Measurements from ENCODE around the gene CACNA1C.

Gene CACNA1C

GRCh38 chr12:2451025-2451424 is 398.2 kb downstream of the CACNA1C start:
- TF ChIP-seq CTCF (conservative IDR thresholded peaks at IDR 0.05): no peak

DNA sequence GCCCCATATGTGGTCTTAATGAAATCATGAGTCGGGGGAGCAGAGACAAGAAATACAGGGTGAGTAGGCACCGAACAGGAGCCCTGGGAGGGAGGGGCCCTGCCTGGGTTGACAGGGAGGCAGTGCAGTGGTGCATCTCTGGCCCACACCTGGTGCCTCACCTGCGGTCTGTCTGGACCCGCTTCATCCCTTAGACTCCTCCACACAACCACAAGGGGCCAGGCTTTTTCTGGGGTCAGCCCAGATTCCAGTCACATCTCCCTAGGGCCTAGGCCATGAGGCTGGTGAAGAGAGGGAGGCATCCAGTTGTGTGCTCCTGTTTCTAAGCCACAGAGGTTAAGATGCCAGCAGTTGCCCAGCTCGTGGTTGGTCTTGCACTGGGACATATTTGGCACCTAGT is 398.7 kb downstream of the CACNA1C start:
- TF ChIP-seq CTCF (conservative IDR thresholded peaks at IDR 0.05): no peak
- no peak overlapping the region for H3K27ac ChIP-seq

More at GRCh38 chr12:2451025-2451424, 398.2 kb downstream of the CACNA1C start:
- no peak overlapping the region for H3K27ac ChIP-seq

DNA sequence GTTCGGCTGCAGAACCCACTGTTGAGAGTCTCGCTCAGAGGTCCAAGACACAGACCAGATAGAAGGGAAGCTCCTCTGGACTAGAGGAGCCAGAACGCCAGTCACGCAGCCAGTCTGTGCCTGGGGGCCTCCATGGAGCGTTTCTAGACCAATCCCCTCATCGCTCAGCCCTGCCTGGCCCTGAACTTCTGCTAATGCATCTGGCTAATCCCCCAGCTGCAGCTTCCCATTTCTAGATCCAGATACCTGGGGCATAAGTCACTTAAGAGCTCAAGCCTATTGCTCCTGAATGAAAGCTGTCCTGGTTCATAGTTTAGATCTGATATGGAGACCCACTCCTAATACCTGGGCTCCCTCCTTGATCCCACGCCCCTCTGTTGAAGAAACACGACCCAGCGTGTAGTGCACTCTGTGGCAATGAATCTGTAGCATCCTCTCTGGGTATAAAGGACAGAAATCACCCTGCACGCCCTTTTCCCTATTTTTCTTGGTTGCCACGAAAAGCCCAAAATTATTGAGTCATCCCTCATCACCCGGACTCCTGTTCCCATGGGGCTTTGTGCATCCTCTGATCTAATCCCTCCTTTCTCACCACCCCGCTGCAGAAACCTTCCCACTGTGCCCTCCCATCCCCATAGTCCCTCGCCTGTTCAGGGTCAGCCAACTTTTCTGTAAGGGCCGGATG is 400.4 kb downstream of the CACNA1C start:
- TF ChIP-seq CTCF (conservative IDR thresholded peaks at IDR 0.05): no peak
- no peak overlapping the region for H3K27ac ChIP-seq

GRCh38 chr12:2453761-2454090 is 400.9 kb downstream of the CACNA1C start:
- no peak for TF ChIP-seq CTCF (conservative IDR thresholded peaks at IDR 0.05)
- no peak overlapping the region for H3K27ac ChIP-seq

GRCh38 chr12:2454601-2455177 is 401.9 kb downstream of the CACNA1C start:
- H3K27ac ChIP-seq: no peak overlapping the region
- no peak for TF ChIP-seq CTCF (conservative IDR thresholded peaks at IDR 0.05)

GRCh38 chr12:2455410-2455809 is 402.6 kb downstream of the CACNA1C start:
- TF ChIP-seq CTCF (conservative IDR thresholded peaks at IDR 0.05): no peak
- H3K27ac ChIP-seq: no peak overlapping the region

GRCh38 chr12:2456122-2456812 is 403.5 kb downstream of the CACNA1C start:
- no peak for TF ChIP-seq CTCF (conservative IDR thresholded peaks at IDR 0.05)
- no peak overlapping the region for H3K27ac ChIP-seq
